Transverse colon (tissue), 4 donors: ENCODE data around the gene ARHGAP31.

Experiments used
- EP300 ChIP-seq: sonication (generic); formaldehyde crosslinking; IDR thresholded peaks from one replicate; pipeline ENCODE4 v1.6.1; 2017; ENCODE audit warnings: antibody characterized with exemption, low read depth
- POLR2A ChIP-seq: fragments of 450-650 bp; IDR thresholded peaks from one replicate; pipeline ENCODE4 v1.6.1; 2016; ENCODE audit warnings: antibody characterized with exemption, mild to moderate bottlenecking, moderate library complexity
- POLR2AphosphoS5 ChIP-seq, 3 donors: sonication (generic); formaldehyde crosslinking; IDR thresholded peaks; one replicate each; pipeline ENCODE4 v1.6.1; 2016; ENCODE audit warnings: antibody characterized with exemption in 3 of 3
- TF ChIP-seq, protein P1 (sequence below), 5 experiments: fragments of 200-600 bp in 3 of 5; fragments of 450-650 bp in 2 of 5; sonication (generic) in 3 of 5; IDR thresholded peaks; 1 replicate in 2 of 5; 2 replicates in 3 of 5; pipeline ENCODE4 v1.5.1; 2016 to 2017; ENCODE audit warnings: antibody characterized with exemption in 5 of 5, inconsistent platforms in 3 of 5, mild to moderate bottlenecking in 2 of 5, moderate library complexity in 1 of 5

DNA sequence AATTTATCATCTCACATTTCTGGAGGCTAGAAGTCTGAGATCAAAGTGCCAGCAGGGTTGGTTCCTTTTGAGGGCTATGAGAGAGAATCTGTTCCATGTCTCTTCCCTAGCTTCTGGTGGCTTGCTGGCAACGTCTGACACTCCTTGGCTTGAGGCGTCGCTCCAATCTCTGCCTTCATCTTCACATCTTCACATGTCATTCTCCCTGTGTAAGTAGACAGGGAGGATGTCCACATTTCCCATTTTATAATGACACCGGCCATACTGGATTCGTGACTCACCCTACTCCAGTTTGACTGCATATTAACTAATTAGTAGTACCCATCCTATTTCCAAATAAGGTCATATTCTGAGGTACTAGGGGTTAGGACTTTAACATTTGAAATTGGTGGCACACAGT is 17.5 kb upstream of the ARHGAP31 start:
- TF ChIP-seq POLR2AphosphoS5 (IDR thresholded peaks at IDR 0.05) = no peak
- TF ChIP-seq, protein P1, sequence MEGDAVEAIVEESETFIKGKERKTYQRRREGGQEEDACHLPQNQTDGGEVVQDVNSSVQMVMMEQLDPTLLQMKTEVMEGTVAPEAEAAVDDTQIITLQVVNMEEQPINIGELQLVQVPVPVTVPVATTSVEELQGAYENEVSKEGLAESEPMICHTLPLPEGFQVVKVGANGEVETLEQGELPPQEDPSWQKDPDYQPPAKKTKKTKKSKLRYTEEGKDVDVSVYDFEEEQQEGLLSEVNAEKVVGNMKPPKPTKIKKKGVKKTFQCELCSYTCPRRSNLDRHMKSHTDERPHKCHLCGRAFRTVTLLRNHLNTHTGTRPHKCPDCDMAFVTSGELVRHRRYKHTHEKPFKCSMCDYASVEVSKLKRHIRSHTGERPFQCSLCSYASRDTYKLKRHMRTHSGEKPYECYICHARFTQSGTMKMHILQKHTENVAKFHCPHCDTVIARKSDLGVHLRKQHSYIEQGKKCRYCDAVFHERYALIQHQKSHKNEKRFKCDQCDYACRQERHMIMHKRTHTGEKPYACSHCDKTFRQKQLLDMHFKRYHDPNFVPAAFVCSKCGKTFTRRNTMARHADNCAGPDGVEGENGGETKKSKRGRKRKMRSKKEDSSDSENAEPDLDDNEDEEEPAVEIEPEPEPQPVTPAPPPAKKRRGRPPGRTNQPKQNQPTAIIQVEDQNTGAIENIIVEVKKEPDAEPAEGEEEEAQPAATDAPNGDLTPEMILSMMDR (IDR thresholded peaks at IDR 0.05) = no peak
- TF ChIP-seq EP300 = no peak
- no peak for TF ChIP-seq POLR2A
